Endothelial cell of umbilical vein (primary cell): ENCODE results near the gene MB21D2.

Source experiments
- CTCF ChIP-seq, 2 donors: IDR thresholded peaks; 1 replicate in 1 of 2; 2 replicates in 1 of 2; pipeline ENCODE4 v1.5.1; 2011; ENCODE audit warnings: low read length in 2 of 2, mild to moderate bottlenecking in 2 of 2, moderate library complexity in 2 of 2, control low read depth in 1 of 2, inconsistent platforms in 1 of 2, low read depth in 1 of 2; ENCODE audit not compliant: insufficient read depth in 1 of 2; ENCODE audit errors: extremely low read depth in 1 of 2
- EZH2 ChIP-seq: IDR thresholded peaks from 2 replicates; pipeline ENCODE4 v1.6.1; 2012; ENCODE audit warnings: borderline replicate concordance, low read depth, mild to moderate bottlenecking, moderate library complexity, low read length, inconsistent platforms; ENCODE audit not compliant: severe bottlenecking
- FOS ChIP-seq: IDR thresholded peaks from 2 replicates; pipeline ENCODE4 v1.6.1; 2011; ENCODE audit warnings: mild to moderate bottlenecking, low read length, moderate library complexity, borderline replicate concordance; ENCODE audit not compliant: insufficient read depth
- GATA2 ChIP-seq: IDR thresholded peaks from 2 replicates; pipeline ENCODE4 v1.7.0; 2011; ENCODE audit warnings: low read depth, mild to moderate bottlenecking, moderate library complexity, mixed read lengths, low read length; ENCODE audit not compliant: insufficient read length, insufficient read depth
- JUN ChIP-seq: IDR thresholded peaks from 2 replicates; pipeline ENCODE4 v1.6.1; 2011; ENCODE audit warnings: borderline replicate concordance, low read depth; ENCODE audit not compliant: insufficient read length, insufficient read depth
- MAX ChIP-seq: IDR thresholded peaks from 2 replicates; pipeline ENCODE4 v1.6.1; 2011; ENCODE audit not compliant: insufficient read depth, insufficient read length
- MYC ChIP-seq: IDR thresholded peaks from one replicate; pipeline ENCODE4 v1.6.1; 2011; ENCODE audit warnings: mild to moderate bottlenecking, low read depth, low read length
- POLR2A ChIP-seq: IDR thresholded peaks from 2 replicates; pipeline ENCODE4 v1.6.1; 2012; ENCODE audit warnings: low read depth, mild to moderate bottlenecking, control low read depth, low read length
- POLR2AphosphoS5 ChIP-seq: IDR thresholded peaks from 2 replicates; pipeline ENCODE4 v1.6.1; 2012; ENCODE audit warnings: low read depth, mild to moderate bottlenecking, control low read depth, low read length, moderate library complexity; ENCODE audit not compliant: insufficient read depth

- TF ChIP-seq CTCF (IDR thresholded peaks at IDR 0.05; ENCODE audit: extremely low read depth in 1 of 2, insufficient read depth in 1 of 2, low read depth in 1 of 2, low read length in 2 of 2) (no peak), POLR2AphosphoS5 (no peak), POLR2A (no peak), MAX (no peak), MYC (no peak), EZH2 (no peak), JUN (peak; percentile 78), GATA2 (no peak), FOS (peak; percentile 53)
These were observed 38.2 kb downstream of the MB21D2 start for GRCh38 chr3:192879346-192880031.
